A549 (cell line): Measurements from ENCODE around the gene TEF. TPM values are rescaled to one million over a fixed set of nuclear protein-coding genes. Genes with fewer than 3 reads are reported as not detected.
"Not testable (repeated sequence)": the region's sequence is repeated elsewhere in the genome, so short reads cannot be mapped to it uniquely, and the experiment has no call there.

ENCODE experiments used
- ATAC-seq, 2 experiments: fragments of 200-7000 bp in 1 of 2; fragments of >200 bp in 1 of 2; cut with Nextera tagmentation in 1 of 2; cut with Tn5 transposase in 1 of 2; 3 replicates each; pipeline versions ENCODE4 v1.8.0 to v1.9.1; 2018 to 2020; ENCODE audit warnings: mild to moderate bottlenecking in 1 of 2, moderate library complexity in 1 of 2
- CTCF ChIA-PET: fragments of 300-600 bp; sonication (Branson Sonifier 250); formaldehyde crosslinking; extraction: SDS; loops from one replicate; lab custom pipeline; 2021; ENCODE audit warnings: antibody characterized with exemption, inconsistent platforms; lab: Yijun Ruan, JAX
- POLR2A ChIA-PET: fragments of 350-600 bp; formaldehyde crosslinking; extraction: SDS; loops from one replicate; lab custom pipeline; 2021; ENCODE audit warnings: antibody characterized with exemption, inconsistent platforms; lab: Yijun Ruan, JAX
- DNase-seq, 2 experiments: peaks; one replicate each; pipeline versions ENCODE4 v3.0.0 to v3.0.0-alpha.2; 2011 to 2016; ENCODE audit warnings: low read depth in 1 of 2, low spot score in 1 of 2
- FAIRE-seq: peaks from 2 replicates; lab custom pipeline; 2011; peaks lifted over from hg19 to GRCh38; lab: Jason Lieb, UNC
- H3K27ac ChIP-seq, 2 experiments: fragments of >200 bp; sonication (Bioruptor Twin); formaldehyde crosslinking; 3 replicates each; pipeline ENCODE4 v1.5.1; 2016 to 2017
- H3K4me1 ChIP-seq: fragments of >200 bp; sonication (Bioruptor Twin); formaldehyde crosslinking; 3 replicates; pipeline ENCODE4 v1.6.1; 2016
- H3K4me2 ChIP-seq: fragments of >200 bp; sonication (Bioruptor Twin); formaldehyde crosslinking; 3 replicates; pipeline ENCODE4 v1.6.1; 2016
- H3K4me3 ChIP-seq: fragments of >200 bp; sonication (Bioruptor Twin); formaldehyde crosslinking; 3 replicates; pipeline ENCODE4 v1.5.1; 2016
- H3K9me3 ChIP-seq: fragments of >200 bp; sonication (Bioruptor Twin); formaldehyde crosslinking; 3 replicates; pipeline ENCODE4 v1.6.1; 2016
- ATOH8 ChIP-seq: fragments of 250-450 bp; sonication (Bioruptor Pico); IDR thresholded peaks from 2 replicates; pipeline ENCODE4 v1.5.0; 2020; ENCODE audit warnings: low read depth, mild to moderate bottlenecking, moderate library complexity
- BHLHE40 ChIP-seq: IDR thresholded peaks from 2 replicates; pipeline ENCODE4 v1.6.1; 2012; ENCODE audit warnings: low read depth, low read length, inconsistent platforms
- CBX8 ChIP-seq: fragments of 200-600 bp; sonication (generic); IDR thresholded peaks from 2 replicates; pipeline ENCODE4 v1.6.1; 2016
- EHMT2 ChIP-seq: fragments of 200-600 bp; sonication (generic); IDR thresholded peaks from 2 replicates; pipeline ENCODE4 v1.6.1; 2016; ENCODE audit warnings: antibody characterized with exemption, low read depth, mild to moderate bottlenecking, moderate library complexity
- FOSL2 ChIP-seq, 2 experiments: fragments of 450-650 bp in 1 of 2; fragments of >200 bp in 1 of 2; sonication (Bioruptor Twin) in 1 of 2; formaldehyde crosslinking; IDR thresholded peaks; 2 replicates each; pipeline versions ENCODE4 v1.5.0 to v1.6.1; 2016 to 2020; ENCODE audit warnings: mild to moderate bottlenecking in 1 of 2, moderate library complexity in 1 of 2
- HDAC2 ChIP-seq: fragments of 200-600 bp; sonication (generic); IDR thresholded peaks from 2 replicates; pipeline ENCODE4 v1.6.1; 2016
- HEYL ChIP-seq: fragments of 250-450 bp; sonication (Bioruptor Pico); IDR thresholded peaks from 2 replicates; pipeline ENCODE4 v1.8.0; 2021; ENCODE audit warnings: mild to moderate bottlenecking, moderate library complexity
- JUN ChIP-seq, 2 experiments: fragments of >200 bp; sonication (Bioruptor Twin); formaldehyde crosslinking; IDR thresholded peaks; 2 replicates in 1 of 2; 3 replicates in 1 of 2; pipeline ENCODE4 v1.6.1; 2016 to 2017
- KDM1A ChIP-seq: fragments of 200-600 bp; sonication (generic); IDR thresholded peaks from 2 replicates; pipeline ENCODE4 v1.6.1; 2016; ENCODE audit warnings: low read depth, mild to moderate bottlenecking
- RAD21 ChIP-seq, 2 experiments: fragments of >200 bp in 1 of 2; sonication (Bioruptor Twin) in 1 of 2; formaldehyde crosslinking in 1 of 2; IDR thresholded peaks in 1 of 2; conservative IDR thresholded peaks in 1 of 2; 2 replicates in 1 of 2; 3 replicates in 1 of 2; pipeline ENCODE4 v1.6.1; 2012 to 2018; ENCODE audit warnings: inconsistent platforms in 1 of 2
- RARB ChIP-seq: fragments of 250-450 bp; sonication (Bioruptor Pico); IDR thresholded peaks from 2 replicates; pipeline ENCODE4 v1.8.0; 2021; ENCODE audit warnings: mild to moderate bottlenecking, moderate library complexity
- RNF2 ChIP-seq: fragments of 200-600 bp; sonication (generic); IDR thresholded peaks from 2 replicates; pipeline ENCODE4 v1.6.1; 2016; ENCODE audit warnings: low read depth, mild to moderate bottlenecking, antibody characterized with exemption, moderate library complexity, borderline replicate concordance
- TP53 ChIP-seq: fragments of 250-450 bp; sonication (Bioruptor Pico); IDR thresholded peaks from 2 replicates; pipeline ENCODE4 v1.5.0; 2021; ENCODE audit warnings: mild to moderate bottlenecking, moderate library complexity
- ZSCAN20 ChIP-seq: fragments of 250-450 bp; sonication (Bioruptor Pico); IDR thresholded peaks from 2 replicates; pipeline ENCODE4 v1.8.0; 2022; ENCODE audit warnings: mild to moderate bottlenecking, moderate library complexity
- WGBS: methylation state at CpG from one replicate; pipeline ENCODE4 v1.1.6; 2017; ENCODE audit errors: missing lambda C conversion rate; 5-methylcytosine and 5-hydroxymethylcytosine counted together
- polyA plus RNA-seq, 4 experiments: library from polyadenylated mRNA; depleted of rRNA in 3 of 4; stranded (reverse); fragments of >200 nt; fragmentation: RNase III in 1 of 4; extraction: RNeasy Plus Mini Kit Qiagen cat#74134 plus additional on column Dnase treatment in 1 of 4; gene quantifications; 2 replicates in 3 of 4; 3 replicates in 1 of 4; pipeline ENCODE4 v1.2.3, GENCODE V29; 2011 to 2017
- TF ChIP-seq, protein P1 (sequence below): fragments of 450-650 bp; IDR thresholded peaks from 2 replicates; pipeline ENCODE4 v1.6.1; 2014; ENCODE audit warnings: antibody characterized with exemption
- TF ChIP-seq, protein P2 (sequence below): IDR thresholded peaks from 2 replicates; pipeline ENCODE4 v1.6.1; 2012
- TF ChIP-seq, protein P3 (sequence below): fragments of 250-450 bp; sonication (Bioruptor Pico); IDR thresholded peaks from 2 replicates; pipeline ENCODE4 v1.5.0; 2021; ENCODE audit warnings: mild to moderate bottlenecking, moderate library complexity, borderline replicate concordance
- TF ChIP-seq, protein P4 (sequence below): fragments of >200 bp; sonication (Bioruptor Twin); formaldehyde crosslinking; IDR thresholded peaks from 3 replicates; pipeline ENCODE4 v1.5.1; 2016

Gene TEF
- polyA plus RNA-seq, 2 of the 4 experiments (the other 2 are of a cell fraction) = 1.4 to 2.8 TPM

- TF ChIP-seq, protein P1, sequence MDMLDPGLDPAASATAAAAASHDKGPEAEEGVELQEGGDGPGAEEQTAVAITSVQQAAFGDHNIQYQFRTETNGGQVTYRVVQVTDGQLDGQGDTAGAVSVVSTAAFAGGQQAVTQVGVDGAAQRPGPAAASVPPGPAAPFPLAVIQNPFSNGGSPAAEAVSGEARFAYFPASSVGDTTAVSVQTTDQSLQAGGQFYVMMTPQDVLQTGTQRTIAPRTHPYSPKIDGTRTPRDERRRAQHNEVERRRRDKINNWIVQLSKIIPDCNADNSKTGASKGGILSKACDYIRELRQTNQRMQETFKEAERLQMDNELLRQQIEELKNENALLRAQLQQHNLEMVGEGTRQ = peak; percentile 42; the same call in 1 of the 2 replicates
- TF ChIP-seq TP53 (CRISPR knock-in tag) (no peak), HDAC2 (no peak), FOSL2 (IDR thresholded peaks at IDR 0.05) (no peak), FOSL2 (CRISPR knock-in tag; IDR thresholded peaks at IDR 0.05) (no peak), ATOH8 (CRISPR knock-in tag) (no peak), HEYL (CRISPR knock-in tag) (no peak), BHLHE40 (no peak), CBX8 (no peak), EHMT2 (no peak), ZSCAN20 (CRISPR knock-in tag) (no peak), RAD21 (conservative IDR thresholded peaks at IDR 0.05 in 1 of 2, IDR thresholded peaks at IDR 0.05 in 1 of 2) (no peak), RARB (CRISPR knock-in tag) (no peak), RNF2 (no peak), JUN (IDR thresholded peaks at IDR 0.05) (0 out of 5 replicates have a peak, but pooled peaks of 1 of the 2 experiments have one; percentile 18), KDM1A (no peak)
- TF ChIP-seq, protein P2, sequence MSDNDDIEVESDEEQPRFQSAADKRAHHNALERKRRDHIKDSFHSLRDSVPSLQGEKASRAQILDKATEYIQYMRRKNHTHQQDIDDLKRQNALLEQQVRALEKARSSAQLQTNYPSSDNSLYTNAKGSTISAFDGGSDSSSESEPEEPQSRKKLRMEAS = no peak
- TF ChIP-seq, protein P3, sequence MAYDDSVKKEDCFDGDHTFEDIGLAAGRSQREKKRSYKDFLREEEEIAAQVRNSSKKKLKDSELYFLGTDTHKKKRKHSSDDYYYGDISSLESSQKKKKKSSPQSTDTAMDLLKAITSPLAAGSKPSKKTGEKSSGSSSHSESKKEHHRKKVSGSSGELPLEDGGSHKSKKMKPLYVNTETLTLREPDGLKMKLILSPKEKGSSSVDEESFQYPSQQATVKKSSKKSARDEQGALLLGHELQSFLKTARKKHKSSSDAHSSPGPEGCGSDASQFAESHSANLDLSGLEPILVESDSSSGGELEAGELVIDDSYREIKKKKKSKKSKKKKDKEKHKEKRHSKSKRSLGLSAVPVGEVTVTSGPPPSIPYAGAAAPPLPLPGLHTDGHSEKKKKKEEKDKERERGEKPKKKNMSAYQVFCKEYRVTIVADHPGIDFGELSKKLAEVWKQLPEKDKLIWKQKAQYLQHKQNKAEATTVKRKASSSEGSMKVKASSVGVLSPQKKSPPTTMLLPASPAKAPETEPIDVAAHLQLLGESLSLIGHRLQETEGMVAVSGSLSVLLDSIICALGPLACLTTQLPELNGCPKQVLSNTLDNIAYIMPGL = no peak
- TF ChIP-seq, protein P4, sequence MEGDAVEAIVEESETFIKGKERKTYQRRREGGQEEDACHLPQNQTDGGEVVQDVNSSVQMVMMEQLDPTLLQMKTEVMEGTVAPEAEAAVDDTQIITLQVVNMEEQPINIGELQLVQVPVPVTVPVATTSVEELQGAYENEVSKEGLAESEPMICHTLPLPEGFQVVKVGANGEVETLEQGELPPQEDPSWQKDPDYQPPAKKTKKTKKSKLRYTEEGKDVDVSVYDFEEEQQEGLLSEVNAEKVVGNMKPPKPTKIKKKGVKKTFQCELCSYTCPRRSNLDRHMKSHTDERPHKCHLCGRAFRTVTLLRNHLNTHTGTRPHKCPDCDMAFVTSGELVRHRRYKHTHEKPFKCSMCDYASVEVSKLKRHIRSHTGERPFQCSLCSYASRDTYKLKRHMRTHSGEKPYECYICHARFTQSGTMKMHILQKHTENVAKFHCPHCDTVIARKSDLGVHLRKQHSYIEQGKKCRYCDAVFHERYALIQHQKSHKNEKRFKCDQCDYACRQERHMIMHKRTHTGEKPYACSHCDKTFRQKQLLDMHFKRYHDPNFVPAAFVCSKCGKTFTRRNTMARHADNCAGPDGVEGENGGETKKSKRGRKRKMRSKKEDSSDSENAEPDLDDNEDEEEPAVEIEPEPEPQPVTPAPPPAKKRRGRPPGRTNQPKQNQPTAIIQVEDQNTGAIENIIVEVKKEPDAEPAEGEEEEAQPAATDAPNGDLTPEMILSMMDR = no peak
- no peak for FAIRE-seq
These were observed 20.3 kb downstream of the TEF start for GRCh38 chr22:41401781-41402648.

DNA sequence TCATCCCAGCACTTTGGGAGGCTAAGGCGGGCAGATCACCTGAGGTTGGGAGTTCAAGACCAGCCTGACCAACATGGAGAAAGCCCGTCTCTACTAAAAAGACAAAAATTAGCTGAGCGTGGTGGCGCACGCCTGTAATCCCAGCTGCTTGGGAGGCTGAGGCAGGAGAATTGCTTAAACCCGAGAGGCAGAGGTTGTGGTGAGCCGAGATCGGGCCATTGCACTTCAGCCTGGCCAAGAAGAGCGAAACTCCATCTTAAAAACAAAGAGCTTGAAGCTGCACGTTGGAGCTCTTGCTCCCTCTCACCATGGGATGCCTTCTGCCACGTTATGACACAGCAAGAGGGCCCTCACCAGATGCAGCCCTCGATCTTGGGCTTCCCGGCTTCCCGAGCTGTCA is 21.1 kb downstream of the TEF start:
- ATAC-seq, DNase-seq, H3K4me3 ChIP-seq, FAIRE-seq, H3K4me2 ChIP-seq, H3K9me3 ChIP-seq: not testable (repeated sequence)
- POLR2A ChIA-PET = interaction anchor here (0.9 to 3.5 kb wide), 3 partner anchors 22 to 115 kb away, joined by 4 to 27 read pairs (median 18); partner anchors contain the start of genes TEF and TOB2
- WGBS = 89% methylated on average over 14 of the region's 14 CpGs
- CTCF ChIA-PET = interaction anchor here (0.8 to 9.7 kb wide), 15 partner anchors 9 to 154 kb away, joined by 3 to 196 read pairs (median 7); partner anchors contain the start of genes ACO2, PHF5A and TEF
- H3K27ac ChIP-seq = peak overlapping the region in 1 of 2 experiments; percentile 91; a peak in 3 of 6 replicates
- H3K4me1 ChIP-seq = peaks cover 13% of the 10 kb centered on the region

More at GRCh38 chr22:41401781-41402648, 20.3 kb downstream of the TEF start:
- Histone ChIP-seq H3K27ac (peak overlapping the region; percentile 69 to 91), H3K4me3 (no peak overlapping the region), H3K4me1 (peaks cover 13% of the 10 kb centered on the region), H3K9me3 (no peaks in the 10 kb centered on the region), H3K4me2 (peak overlapping the region; percentile 76)
- CTCF ChIA-PET = interaction anchor here (0.8 to 9.7 kb wide), 9 partner anchors 8 to 155 kb away, joined by 3 to 196 read pairs (median 7); no protein-coding TSS in a partner anchor
- WGBS = 34% methylated on average over 12 of the region's 16 CpGs
- DNase-seq (peak; percentile 43 to 57), ATAC-seq (peak; percentile 46 to 67; a peak in 5 of 6 replicates)
- POLR2A ChIA-PET = interaction anchor here (0.9 to 3.5 kb wide), 3 partner anchors 21 to 115 kb away, joined by 4 to 27 read pairs (median 18); partner anchors contain the start of genes TEF and TOB2
